Fibroblast of peridontal ligament (primary cell): ENCODE data around the gene CCNI2.
"Not testable (repeated sequence)": the region's sequence is repeated elsewhere in the genome, so short reads cannot be mapped to it uniquely, and the experiment has no call there.

ENCODE experiments used
- DNase-seq: peaks from one replicate; pipeline ENCODE4 v3.0.0-alpha.2; 2010; ENCODE audit errors: extremely low read depth

CCNI2 gene

GRCh38 chr5:132780577-132780976 is 33.4 kb downstream of the CCNI2 start:
- DNase-seq, result no peak

GRCh38 chr5:132781029-132781428 is 33.8 kb downstream of the CCNI2 start:
- no peak for DNase-seq

GRCh38 chr5:132782101-132782500 is 34.9 kb downstream of the CCNI2 start:
- peak; percentile 35 for DNase-seq

- DNase-seq, result peak; percentile 55
These were observed 38.1 kb downstream of the CCNI2 start for GRCh38 chr5:132785365-132785764.

- DNase-seq, result no peak
These were observed 38.6 kb downstream of the CCNI2 start for GRCh38 chr5:132785864-132786263.

GRCh38 chr5:132787076-132787475 is 39.9 kb downstream of the CCNI2 start:
- DNase-seq, result peak; percentile 80

- no peak for DNase-seq
These were observed 41.3 kb downstream of the CCNI2 start for GRCh38 chr5:132788508-132788907.

- DNase-seq, result no peak
These were observed 42.0 kb downstream of the CCNI2 start for GRCh38 chr5:132788990-132789886.

- no peak for DNase-seq
These were observed 43.1 kb downstream of the CCNI2 start for GRCh38 chr5:132790201-132790865.

- no peak for DNase-seq
These were observed 43.8 kb downstream of the CCNI2 start for GRCh38 chr5:132791026-132791425.

- peak; percentile 67 for DNase-seq
These were observed 50.4 kb downstream of the CCNI2 start for GRCh38 chr5:132797651-132798050.

- DNase-seq, result no peak
These were observed 52.2 kb downstream of the CCNI2 start for GRCh38 chr5:132799392-132799791.

- no peak for DNase-seq
These were observed 53.3 kb downstream of the CCNI2 start for GRCh38 chr5:132800545-132800944.

- DNase-seq, result no peak
These were observed 54.9 kb downstream of the CCNI2 start for GRCh38 chr5:132802044-132802684.

- not testable (repeated sequence) for DNase-seq
These were observed 55.5 kb downstream of the CCNI2 start for GRCh38 chr5:132802685-132803066.
